A673 (cell line): Measurements from ENCODE around the gene LIMK1. TPM values are rescaled to one million over a fixed set of nuclear protein-coding genes. Genes with fewer than 3 reads are reported as not detected.

Experiments
- BruUV-seq: library from RNA; stranded (reverse); fragments of 400-500 nt; replicated peaks from 2 replicates; lab custom pipeline; 2021; lab: Mats Ljungman, UMichigan
- CTCF ChIA-PET: fragments of 300-600 bp; sonication (Branson Sonifier 250); formaldehyde crosslinking; loops from one replicate; lab custom pipeline; 2022; ENCODE audit warnings: antibody characterized with exemption; lab: Charles Lee
- POLR2A ChIA-PET: fragments of 300-600 bp; sonication (Branson Sonifier 250); formaldehyde crosslinking; loops from one replicate; lab custom pipeline; 2022; ENCODE audit warnings: antibody characterized with exemption; ENCODE audit not compliant: low non-redundant PET; lab: Charles Lee
- DNase-seq: peaks from one replicate; pipeline ENCODE4 v3.0.0-alpha.2; 2015; ENCODE audit warnings: low spot score
- H3K27ac ChIP-seq: fragments of 200-600 bp; sonication (generic); 2 replicates; pipeline ENCODE4 v1.5.1; 2016; ENCODE audit warnings: mixed run types, low read depth, mild to moderate bottlenecking, mixed read lengths, antibody characterized with exemption, low read length; ENCODE audit not compliant: poor library complexity, severe bottlenecking
- H3K27me3 ChIP-seq: fragments of 200-600 bp; sonication (generic); replicated peaks from 2 replicates; pipeline ENCODE4 v1.6.1; 2017; ENCODE audit warnings: mixed run types, low read depth, mild to moderate bottlenecking, mixed read lengths, antibody characterized with exemption, low read length; ENCODE audit not compliant: insufficient read depth, poor library complexity
- H3K36me3 ChIP-seq: fragments of 200-600 bp; sonication (generic); 2 replicates; pipeline ENCODE4 v1.6.1; 2016; ENCODE audit warnings: mixed run types, mild to moderate bottlenecking, mixed read lengths, antibody characterized with exemption, low read length; ENCODE audit not compliant: insufficient read depth, poor library complexity, severe bottlenecking
- H3K4me1 ChIP-seq: fragments of 200-600 bp; sonication (generic); 2 replicates; pipeline ENCODE4 v1.6.1; 2017; ENCODE audit warnings: mixed run types, mild to moderate bottlenecking, mixed read lengths, antibody characterized with exemption, low read length; ENCODE audit not compliant: insufficient read depth, poor library complexity, severe bottlenecking
- H3K4me3 ChIP-seq: fragments of 200-600 bp; sonication (generic); 2 replicates; pipeline ENCODE4 v1.5.1; 2016; ENCODE audit warnings: low read depth, mixed run types, mild to moderate bottlenecking, mixed read lengths, low read length; ENCODE audit not compliant: poor library complexity, severe bottlenecking
- H3K9me3 ChIP-seq: fragments of 200-600 bp; sonication (generic); 2 replicates; pipeline ENCODE4 v1.6.1; 2016; ENCODE audit warnings: mixed run types, low read depth, mild to moderate bottlenecking, mixed read lengths, antibody characterized with exemption, low read length; ENCODE audit not compliant: poor library complexity, severe bottlenecking
- EZH2 ChIP-seq: fragments of 200-600 bp; sonication (generic); IDR thresholded peaks from 2 replicates; pipeline ENCODE4 v1.6.1; 2017; ENCODE audit warnings: borderline replicate concordance, low read depth, mild to moderate bottlenecking, mixed read lengths, antibody characterized with exemption, low read length; ENCODE audit not compliant: poor library complexity, severe bottlenecking
- intact Hi-C: fragments of 100-400 bp; cut with micrococcal nuclease; formaldehyde crosslinking; loops from one replicate; pipeline ENCODE4 v1.10.0; 2022; ENCODE audit not compliant: unreplicated experiment
- total RNA-seq: library from RNA; stranded (reverse); gene quantifications from 2 replicates; pipeline ENCODE4 v1.2.3, GENCODE V29; 2021
- TF ChIP-seq, protein P1 (sequence below): fragments of 300-800, 200-600 bp; sonication (generic); conservative IDR thresholded peaks from 2 replicates; pipeline ENCODE4 v1.5.1; 2017; ENCODE audit warnings: low read depth, mild to moderate bottlenecking, antibody characterized with exemption, low read length, moderate library complexity, mixed read lengths

Gene LIMK1
- total RNA-seq, 1 experiment from 2014 or later: 59.3 TPM

DNA sequence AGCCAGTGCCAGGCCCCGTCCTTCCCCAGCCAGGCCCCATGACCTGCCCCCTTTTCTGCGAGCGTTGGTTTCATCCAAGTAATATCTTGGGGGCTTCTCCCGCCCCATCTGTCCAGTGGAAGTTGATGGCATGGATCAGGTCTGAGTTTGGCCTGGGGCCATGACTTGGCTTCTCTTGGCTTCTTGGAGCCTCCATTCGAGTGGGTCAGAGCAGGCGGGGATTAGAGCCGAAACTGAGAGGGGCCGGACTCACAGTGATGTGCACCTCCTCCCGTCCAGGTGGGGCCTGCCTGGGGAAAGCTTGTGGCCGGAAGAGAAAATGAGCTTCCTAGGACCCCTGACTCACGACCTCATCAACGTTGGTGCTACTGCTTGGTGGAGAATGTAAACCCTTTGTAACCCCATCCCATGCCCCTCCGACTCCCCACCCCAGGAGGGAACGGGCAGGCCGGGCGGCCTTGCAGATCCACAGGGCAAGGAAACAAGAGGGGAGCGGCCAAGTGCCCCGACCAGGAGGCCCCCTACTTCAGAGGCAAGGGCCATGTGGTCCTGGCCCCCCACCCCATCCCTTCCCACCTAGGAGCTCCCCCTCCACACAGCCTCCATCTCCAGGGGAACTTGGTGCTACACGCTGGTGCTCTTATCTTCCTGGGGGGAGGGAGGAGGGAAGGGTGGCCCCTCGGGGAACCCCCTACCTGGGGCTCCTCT lies 15.1 kb upstream of the LIMK1 start:
- no TSS peak for BruUV-seq
- CTCF ChIA-PET: no interaction called here
- intact Hi-C loops: loop anchor here (5.0 kb wide), 2 partner anchors 119 to 334 kb away; no protein-coding TSS in a partner anchor
- Histone ChIP-seq H3K27me3 (no peaks in the 10 kb centered on the region), H3K4me3 (no peak overlapping the region), H3K36me3 (no peaks in the 10 kb centered on the region), H3K9me3 (no peaks in the 10 kb centered on the region), H3K4me1 (no peaks in the 10 kb centered on the region), H3K27ac (no peak overlapping the region)
- POLR2A ChIA-PET: no interaction called here
- no peak for DNase-seq
- TF ChIP-seq EZH2: no peak
- TF ChIP-seq, protein P1, sequence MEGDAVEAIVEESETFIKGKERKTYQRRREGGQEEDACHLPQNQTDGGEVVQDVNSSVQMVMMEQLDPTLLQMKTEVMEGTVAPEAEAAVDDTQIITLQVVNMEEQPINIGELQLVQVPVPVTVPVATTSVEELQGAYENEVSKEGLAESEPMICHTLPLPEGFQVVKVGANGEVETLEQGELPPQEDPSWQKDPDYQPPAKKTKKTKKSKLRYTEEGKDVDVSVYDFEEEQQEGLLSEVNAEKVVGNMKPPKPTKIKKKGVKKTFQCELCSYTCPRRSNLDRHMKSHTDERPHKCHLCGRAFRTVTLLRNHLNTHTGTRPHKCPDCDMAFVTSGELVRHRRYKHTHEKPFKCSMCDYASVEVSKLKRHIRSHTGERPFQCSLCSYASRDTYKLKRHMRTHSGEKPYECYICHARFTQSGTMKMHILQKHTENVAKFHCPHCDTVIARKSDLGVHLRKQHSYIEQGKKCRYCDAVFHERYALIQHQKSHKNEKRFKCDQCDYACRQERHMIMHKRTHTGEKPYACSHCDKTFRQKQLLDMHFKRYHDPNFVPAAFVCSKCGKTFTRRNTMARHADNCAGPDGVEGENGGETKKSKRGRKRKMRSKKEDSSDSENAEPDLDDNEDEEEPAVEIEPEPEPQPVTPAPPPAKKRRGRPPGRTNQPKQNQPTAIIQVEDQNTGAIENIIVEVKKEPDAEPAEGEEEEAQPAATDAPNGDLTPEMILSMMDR: no peak

DNA sequence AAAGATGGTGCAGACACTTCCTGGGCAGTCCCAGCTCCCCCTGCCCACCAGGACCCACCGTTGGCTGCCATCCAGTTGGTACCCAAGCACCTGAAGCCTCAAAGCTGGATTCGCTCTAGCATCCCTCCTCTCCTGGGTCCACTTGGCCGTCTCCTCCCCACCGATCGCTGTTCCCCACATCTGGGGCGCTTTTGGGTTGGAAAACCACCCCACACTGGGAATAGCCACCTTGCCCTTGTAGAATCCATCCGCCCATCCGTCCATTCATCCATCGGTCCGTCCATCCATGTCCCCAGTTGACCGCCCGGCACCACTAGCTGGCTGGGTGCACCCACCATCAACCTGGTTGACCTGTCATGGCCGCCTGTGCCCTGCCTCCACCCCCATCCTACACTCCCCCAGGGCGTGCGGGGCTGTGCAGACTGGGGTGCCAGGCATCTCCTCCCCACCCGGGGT lies 14.5 kb upstream of the LIMK1 start:
- Histone ChIP-seq H3K9me3 (no peaks in the 10 kb centered on the region), H3K27me3 (no peaks in the 10 kb centered on the region), H3K27ac (no peak overlapping the region), H3K4me1 (no peaks in the 10 kb centered on the region), H3K36me3 (no peaks in the 10 kb centered on the region), H3K4me3 (no peak overlapping the region)
- no peak for DNase-seq
- POLR2A ChIA-PET: no interaction called here
- CTCF ChIA-PET: no interaction called here
- intact Hi-C loops: loop anchor here (5.0 kb wide), 2 partner anchors 118 to 333 kb away; no protein-coding TSS in a partner anchor
- TSS peak; percentile 89 for BruUV-seq
- TF ChIP-seq EZH2: no peak
- TF ChIP-seq, protein P1: no peak

DNA sequence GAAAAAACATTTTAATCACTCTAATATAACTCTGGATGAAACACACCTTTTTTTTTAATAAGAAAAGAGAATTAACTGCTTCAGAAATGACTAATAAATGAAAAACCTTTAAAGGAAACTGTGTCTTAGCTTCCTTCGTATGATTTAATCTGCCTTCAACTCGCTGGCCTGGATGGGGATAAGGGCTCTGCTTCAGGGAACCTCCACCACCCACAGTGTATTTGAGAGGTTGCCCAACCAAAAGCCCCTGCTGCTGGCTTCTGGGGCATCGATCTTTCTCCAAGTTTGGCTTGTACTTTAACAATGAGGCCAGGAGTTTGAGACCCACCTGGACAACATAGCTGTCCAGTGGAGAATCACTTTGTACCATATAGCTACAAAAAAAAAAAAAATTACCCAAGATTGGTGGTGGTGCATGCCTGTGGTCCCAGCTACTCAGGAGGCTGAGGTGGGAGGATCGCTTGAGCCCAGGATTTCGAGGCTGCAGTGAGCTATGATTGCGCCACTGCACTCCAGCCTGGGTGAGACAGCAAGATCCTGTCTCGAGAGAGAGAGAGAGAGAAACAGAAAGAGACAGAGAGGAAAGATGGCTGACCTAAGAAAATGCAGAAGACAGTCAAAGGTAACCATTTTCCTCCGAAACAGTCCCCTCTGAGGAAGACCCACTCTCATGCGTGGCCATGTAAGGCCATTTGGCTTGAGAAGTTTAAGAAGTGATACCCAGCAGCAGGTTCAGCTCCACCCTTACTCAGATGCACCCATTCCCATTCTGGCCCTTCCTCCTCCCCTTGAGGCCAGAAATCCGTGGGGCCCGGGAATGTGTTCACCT lies 13.6 kb upstream of the LIMK1 start:
- Histone ChIP-seq H3K9me3 (no peaks in the 10 kb centered on the region), H3K36me3 (no peaks in the 10 kb centered on the region), H3K27ac (no peak overlapping the region), H3K4me1 (no peaks in the 10 kb centered on the region), H3K27me3 (no peaks in the 10 kb centered on the region), H3K4me3 (no peak overlapping the region)
- ChIA-PET POLR2A (no interaction called here), CTCF (interaction anchor here (1.4 kb wide), 1 partner anchor 331 kb away, joined by 3 read pairs; no protein-coding TSS in a partner anchor)
- intact Hi-C loops: loop anchor here (5.0 kb wide), 2 partner anchors 117 to 332 kb away; no protein-coding TSS in a partner anchor
- no peak for DNase-seq
- BruUV-seq: no TSS peak
- TF ChIP-seq EZH2: no peak
- TF ChIP-seq, protein P1: no peak
